Cardiac muscle cell (in vitro differentiated cells and primary cell): Measurements from ENCODE around the gene AIFM3. TPM values are rescaled to one million over a fixed set of nuclear protein-coding genes. Genes with fewer than 3 reads are reported as not detected.

Source experiments
- DNase-seq, 2 donors: peaks; one replicate each; pipeline versions ENCODE4 v3.0.0 to v3.0.0-alpha.2; 2010 to 2017; ENCODE audit warnings: low read depth in 1 of 2, low spot score in 1 of 2
- H3K27ac ChIP-seq: fragments of 200-600 bp; sonication (generic); 2 replicates; pipeline ENCODE4 v1.5.1; 2016
- H3K27me3 ChIP-seq: fragments of 200-600 bp; sonication (generic); 2 replicates; pipeline ENCODE4 v1.6.0; 2016; ENCODE audit warnings: control low read depth
- H3K36me3 ChIP-seq: fragments of 200-600 bp; sonication (generic); 2 replicates; pipeline ENCODE4 v1.5.1; 2016; ENCODE audit warnings: control low read depth
- H3K4me1 ChIP-seq: fragments of 200-600 bp; sonication (generic); 2 replicates; pipeline ENCODE4 v1.8.1; 2017; ENCODE audit warnings: low read depth, mild to moderate bottlenecking, mixed run types
- H3K4me3 ChIP-seq: fragments of 200-600 bp; sonication (generic); 2 replicates; pipeline ENCODE4 v1.5.1; 2016; ENCODE audit warnings: mild to moderate bottlenecking
- H3K9me3 ChIP-seq: fragments of 200-600 bp; sonication (generic); 2 replicates; pipeline ENCODE4 v1.5.1; 2017; ENCODE audit warnings: low read depth, mild to moderate bottlenecking, control low read depth
- CTCF ChIP-seq: IDR thresholded peaks from 2 replicates; pipeline ENCODE4 v1.5.1; 2012; ENCODE audit warnings: low read depth, mild to moderate bottlenecking, low read length
- polyA plus RNA-seq: library from polyadenylated mRNA; unstranded; fragments of >200 nt; fragmentation: Nextera tagmentation; extraction: Ambion mirVana; gene quantifications from 2 replicates; pipeline ENCODE4 v1.2.1, GENCODE V29; 2016
- total RNA-seq: library from RNA; depleted of rRNA; stranded (reverse); fragments of >200 nt; gene quantifications from 2 replicates; pipeline ENCODE4 v1.2.3, GENCODE V29; 2016

The AIFM3 gene
- 2.0 and 4.8 TPM in 2 replicates for total RNA-seq
- 0.67 and 0.87 TPM in 2 replicates for polyA plus RNA-seq

- Histone ChIP-seq H3K4me3 (no peak within 1 kb of the TSS), H3K27ac (no peak within 1 kb of the TSS), H3K4me1 (peaks cover 4% of the 10 kb centered on the region), H3K36me3 (no peaks in the 10 kb centered on the region), H3K9me3 (no peaks in the 10 kb centered on the region), H3K27me3 (peaks cover 34% of the 10 kb centered on the region)
- no peak for TF ChIP-seq CTCF
- no peak for DNase-seq
These were observed at the start of gene AIFM3 for GRCh38 chr22:20966883-20967696. TSS of gene AIFM3 (plus strand) at chr22:20967255. CDS start at chr22:20967945, 690 bp downstream.

- no peaks in the 10 kb centered on the region for H3K36me3 ChIP-seq
- no peak for TF ChIP-seq CTCF
- H3K4me3 ChIP-seq = peak overlapping the region; percentile 94
- H3K4me1 ChIP-seq = peaks cover 11% of the 10 kb centered on the region
- no peaks in the 10 kb centered on the region for H3K9me3 ChIP-seq
- DNase-seq = peak in 1 of 2 donors; percentile 23
- no peaks in the 10 kb centered on the region for H3K27me3 ChIP-seq
- peak overlapping the region; percentile 99 for H3K27ac ChIP-seq
These were observed 48.3 kb upstream of the AIFM3 start for GRCh38 chr22:20918663-20919218.

GRCh38 chr22:20919718-20920117 lies 47.3 kb upstream of the AIFM3 start:
- H3K36me3 ChIP-seq = no peaks in the 10 kb centered on the region
- H3K9me3 ChIP-seq = no peaks in the 10 kb centered on the region
- H3K27me3 ChIP-seq = no peaks in the 10 kb centered on the region
- H3K4me3 ChIP-seq = peak overlapping the region; percentile 94
- no peak for TF ChIP-seq CTCF
- no peak for DNase-seq
- peaks cover 11% of the 10 kb centered on the region for H3K4me1 ChIP-seq
- no peak overlapping the region for H3K27ac ChIP-seq

GRCh38 chr22:20920881-20921203 lies 46.2 kb upstream of the AIFM3 start:
- Histone ChIP-seq H3K36me3 (no peaks in the 10 kb centered on the region), H3K9me3 (no peaks in the 10 kb centered on the region), H3K27me3 (no peaks in the 10 kb centered on the region), H3K4me1 (peaks cover 17% of the 10 kb centered on the region), H3K4me3 (peak overlapping the region; percentile 94), H3K27ac (peak overlapping the region; percentile 6)
- no peak for DNase-seq
- no peak for TF ChIP-seq CTCF

- H3K36me3 ChIP-seq = no peaks in the 10 kb centered on the region
- H3K9me3 ChIP-seq = no peaks in the 10 kb centered on the region
- DNase-seq = no peak
- TF ChIP-seq CTCF = no peak
- H3K4me1 ChIP-seq = peaks cover 25% of the 10 kb centered on the region
- no peak overlapping the region for H3K4me3 ChIP-seq
- no peaks in the 10 kb centered on the region for H3K27me3 ChIP-seq
- no peak overlapping the region for H3K27ac ChIP-seq
These were observed 44.8 kb upstream of the AIFM3 start for GRCh38 chr22:20922141-20922751.
